Cardiac fibroblast (primary cell): Measurements from ENCODE around the gene IGFBP4.
"Not testable (repeated sequence)": the region's sequence is repeated elsewhere in the genome, so short reads cannot be mapped to it uniquely, and the experiment has no call there.

Source experiments
- DNase-seq, 2 donors: peaks; one replicate each; pipeline versions ENCODE4 v3.0.0 to v3.0.0-alpha.2; 2010; ENCODE audit warnings: low read depth in 2 of 2
- H3K4me3 ChIP-seq, 2 donors: replicated peaks in 1 of 2; 1 replicate in 1 of 2; 2 replicates in 1 of 2; pipeline ENCODE4 v1.5.1; 2011; ENCODE audit warnings: low read depth in 2 of 2, low read length in 2 of 2, mild to moderate bottlenecking in 2 of 2, moderate library complexity in 1 of 2
- TF ChIP-seq, protein P1 (sequence below): IDR thresholded peaks from one replicate; pipeline ENCODE4 v1.5.1; 2011; ENCODE audit warnings: low read depth, mild to moderate bottlenecking, low read length, inconsistent platforms

The IGFBP4 gene

DNA sequence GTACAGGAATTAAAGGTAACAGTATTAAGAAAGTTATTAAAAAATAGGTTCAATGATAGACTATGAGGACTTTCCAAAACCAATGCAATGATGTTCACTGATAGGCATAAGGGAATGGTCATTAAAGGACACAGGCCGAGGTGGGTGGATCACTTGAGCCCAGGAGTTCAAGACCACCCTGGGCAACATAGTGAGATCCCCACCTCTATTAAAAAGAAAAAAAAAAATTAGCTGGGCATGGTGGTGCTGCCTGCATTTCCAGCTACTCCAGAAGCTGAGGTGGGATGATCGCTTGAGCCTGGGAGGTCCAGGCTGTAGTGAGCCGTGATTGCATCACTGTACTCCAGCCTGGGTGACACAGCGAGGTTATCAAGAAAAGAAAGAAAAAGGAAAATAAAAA lies 31.4 kb upstream of the IGFBP4 start:
- TF ChIP-seq, protein P1, sequence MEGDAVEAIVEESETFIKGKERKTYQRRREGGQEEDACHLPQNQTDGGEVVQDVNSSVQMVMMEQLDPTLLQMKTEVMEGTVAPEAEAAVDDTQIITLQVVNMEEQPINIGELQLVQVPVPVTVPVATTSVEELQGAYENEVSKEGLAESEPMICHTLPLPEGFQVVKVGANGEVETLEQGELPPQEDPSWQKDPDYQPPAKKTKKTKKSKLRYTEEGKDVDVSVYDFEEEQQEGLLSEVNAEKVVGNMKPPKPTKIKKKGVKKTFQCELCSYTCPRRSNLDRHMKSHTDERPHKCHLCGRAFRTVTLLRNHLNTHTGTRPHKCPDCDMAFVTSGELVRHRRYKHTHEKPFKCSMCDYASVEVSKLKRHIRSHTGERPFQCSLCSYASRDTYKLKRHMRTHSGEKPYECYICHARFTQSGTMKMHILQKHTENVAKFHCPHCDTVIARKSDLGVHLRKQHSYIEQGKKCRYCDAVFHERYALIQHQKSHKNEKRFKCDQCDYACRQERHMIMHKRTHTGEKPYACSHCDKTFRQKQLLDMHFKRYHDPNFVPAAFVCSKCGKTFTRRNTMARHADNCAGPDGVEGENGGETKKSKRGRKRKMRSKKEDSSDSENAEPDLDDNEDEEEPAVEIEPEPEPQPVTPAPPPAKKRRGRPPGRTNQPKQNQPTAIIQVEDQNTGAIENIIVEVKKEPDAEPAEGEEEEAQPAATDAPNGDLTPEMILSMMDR: no peak
- no peak overlapping the region for H3K4me3 ChIP-seq
- DNase-seq: no peak

DNA sequence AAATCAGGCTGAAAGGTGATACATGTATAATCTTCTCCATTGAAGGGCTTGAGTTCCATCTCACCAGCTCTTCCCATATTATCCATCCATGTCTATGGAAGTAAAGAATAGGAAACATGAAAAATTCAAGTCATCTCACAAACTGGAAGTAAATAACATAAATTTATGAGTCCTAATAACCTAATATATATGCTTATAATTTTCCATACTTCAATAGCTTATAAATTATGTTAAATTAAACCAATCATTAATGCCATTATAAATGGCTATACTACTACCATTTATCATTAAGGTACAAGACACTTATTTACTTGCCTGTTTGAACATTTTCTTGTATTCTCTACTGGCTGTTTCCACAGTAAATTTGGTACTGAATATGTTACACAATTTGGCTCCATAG lies 30.4 kb upstream of the IGFBP4 start:
- TF ChIP-seq, protein P1: no peak
- H3K4me3 ChIP-seq: no peak overlapping the region
- no peak for DNase-seq

DNA sequence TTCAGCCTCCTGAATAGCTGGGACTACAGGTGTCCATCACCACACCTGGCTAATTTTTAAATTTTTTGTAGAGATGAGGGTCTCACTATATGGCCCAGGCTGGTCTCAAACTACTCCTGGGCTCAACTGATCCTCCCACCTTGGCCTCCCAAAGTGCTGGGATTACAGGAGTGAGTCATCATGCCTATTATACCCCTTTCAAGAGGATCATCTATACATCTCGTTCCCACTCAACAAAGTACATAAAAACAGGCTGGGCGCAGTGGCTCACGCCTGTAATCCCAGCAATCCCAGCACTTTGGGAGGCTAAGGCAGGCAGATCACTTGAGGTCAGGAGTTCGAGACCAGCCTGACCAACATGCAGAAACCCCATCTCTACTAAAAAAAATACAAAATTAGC lies 28.9 kb upstream of the IGFBP4 start:
- not testable (repeated sequence) for DNase-seq, H3K4me3 ChIP-seq

DNA sequence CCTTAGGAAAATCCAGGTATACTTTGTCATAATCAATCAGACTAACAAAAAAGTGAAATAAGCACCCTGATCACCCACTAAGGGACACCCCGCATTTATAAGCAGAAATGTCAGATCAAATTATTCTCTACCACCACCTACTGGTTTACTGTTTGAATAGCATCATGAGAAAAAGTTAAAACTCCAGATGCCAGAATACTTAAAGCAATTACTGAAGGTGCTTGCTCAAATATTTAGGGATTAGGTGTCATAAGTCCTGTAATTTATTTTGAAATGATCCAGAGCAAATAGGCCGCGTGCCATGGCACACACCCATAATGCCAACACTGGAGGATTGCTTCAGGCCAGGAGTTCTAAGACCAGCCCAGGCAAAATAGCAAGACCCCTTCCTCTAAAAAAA lies 27.9 kb upstream of the IGFBP4 start:
- peak overlapping the region in 1 of 2 donors; percentile 15 for H3K4me3 ChIP-seq
- TF ChIP-seq, protein P1: peak; percentile 56
- DNase-seq: peak; percentile 68 to 73

DNA sequence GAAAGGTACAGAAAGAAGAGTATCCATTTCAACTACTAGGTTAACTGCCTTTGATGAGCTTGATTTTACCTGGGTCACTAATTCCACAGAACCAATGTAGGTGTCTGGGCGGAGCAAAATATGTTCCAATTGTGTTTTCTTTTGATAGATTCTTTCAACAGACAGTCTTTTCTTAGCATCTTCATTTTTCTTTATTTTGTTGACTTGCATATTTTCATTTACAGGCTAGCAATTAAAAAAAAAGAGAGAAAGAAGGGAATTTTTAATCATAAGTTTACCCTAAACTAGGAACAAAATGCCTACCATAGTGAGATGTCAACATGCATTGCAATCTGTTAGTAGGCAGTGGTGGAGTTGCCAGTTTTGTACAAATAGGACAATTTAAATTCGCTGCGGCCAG lies 26.6 kb upstream of the IGFBP4 start:
- no peak for DNase-seq
- TF ChIP-seq, protein P1: no peak
- H3K4me3 ChIP-seq: peak overlapping the region; percentile 71 to 80

DNA sequence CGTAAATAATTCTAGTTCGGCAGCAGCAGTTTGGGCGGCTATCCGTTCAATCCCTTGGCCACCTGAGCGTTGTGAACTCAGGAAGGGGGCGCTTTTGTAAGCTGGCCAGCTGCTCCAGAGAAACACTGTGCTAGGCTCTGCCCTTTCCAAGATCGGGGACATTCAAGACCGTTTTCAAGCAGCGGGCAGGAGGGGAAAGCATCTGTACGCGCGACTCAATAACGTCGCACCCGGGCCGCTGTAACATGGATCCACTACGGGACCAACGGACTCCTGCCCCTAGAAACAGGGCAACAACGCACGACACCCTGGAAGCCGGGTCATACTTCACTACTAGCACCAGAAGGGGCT lies 26.0 kb upstream of the IGFBP4 start:
- no peak for DNase-seq
- TF ChIP-seq, protein P1: no peak
- H3K4me3 ChIP-seq: peak overlapping the region; percentile 71 to 80

DNA sequence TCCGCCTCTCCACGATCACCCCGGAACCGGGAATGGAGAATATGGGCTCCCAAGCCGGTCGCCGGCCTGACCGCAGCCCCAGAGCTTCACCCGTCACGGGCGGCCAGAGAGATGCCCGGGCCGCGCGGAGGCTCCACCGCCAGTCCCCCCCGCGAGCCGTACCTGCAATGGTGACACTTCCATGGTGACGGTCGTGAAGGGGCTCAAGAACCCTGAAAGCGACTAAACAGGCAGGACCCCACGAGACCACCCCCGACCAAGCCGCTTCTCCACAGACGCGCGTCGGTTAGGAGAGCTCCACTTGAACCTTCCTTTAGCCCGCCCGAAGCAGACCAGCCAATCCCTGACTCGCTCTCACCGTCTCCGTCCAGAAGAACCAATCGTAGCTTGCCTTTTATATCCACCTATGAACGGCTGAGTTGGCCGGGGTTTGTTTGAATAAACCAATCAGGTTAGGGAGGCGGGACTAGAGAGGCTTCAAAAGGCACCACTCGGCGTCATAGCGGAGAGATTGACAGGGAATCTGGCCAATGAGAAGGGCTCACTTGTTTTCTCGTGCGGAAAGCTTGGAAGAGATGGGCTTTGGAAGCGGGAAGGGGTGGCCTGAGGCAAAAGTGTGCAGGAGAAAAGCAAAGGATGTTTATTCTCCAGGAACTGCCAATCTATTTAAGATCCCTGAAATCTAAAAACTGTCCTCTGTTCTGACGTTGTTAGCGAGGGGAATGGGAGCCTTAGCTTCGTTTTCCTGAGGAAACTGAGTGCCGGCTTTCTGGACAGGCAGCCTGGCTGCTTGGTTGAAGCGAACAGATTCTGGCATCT lies 25.4 kb upstream of the IGFBP4 start, which contains the start of gene TOP2A:
TSS of gene TOP2A (minus strand) at position 288 of the 819 bp plus-strand sequence. CDS start at position 183, 105 bp downstream.
- H3K4me3 ChIP-seq: peak within 1 kb of the TSS; percentile 71 to 80
- DNase-seq: peak; percentile 100

More for the DNA sequence above, 25.4 kb upstream of the IGFBP4 start, which contains the start of gene TOP2A:
- TF ChIP-seq, protein P1: no peak
